GM19452 (cell line): ENCODE data around the gene LRRC47.

Experiments
- ATAC-seq: cut with Tn5 transposase; IDR thresholded peaks from one replicate; pipeline ENCODE4 v1.9.1; 2021; ENCODE audit not compliant: unreplicated experiment

LRRC47 gene

DNA sequence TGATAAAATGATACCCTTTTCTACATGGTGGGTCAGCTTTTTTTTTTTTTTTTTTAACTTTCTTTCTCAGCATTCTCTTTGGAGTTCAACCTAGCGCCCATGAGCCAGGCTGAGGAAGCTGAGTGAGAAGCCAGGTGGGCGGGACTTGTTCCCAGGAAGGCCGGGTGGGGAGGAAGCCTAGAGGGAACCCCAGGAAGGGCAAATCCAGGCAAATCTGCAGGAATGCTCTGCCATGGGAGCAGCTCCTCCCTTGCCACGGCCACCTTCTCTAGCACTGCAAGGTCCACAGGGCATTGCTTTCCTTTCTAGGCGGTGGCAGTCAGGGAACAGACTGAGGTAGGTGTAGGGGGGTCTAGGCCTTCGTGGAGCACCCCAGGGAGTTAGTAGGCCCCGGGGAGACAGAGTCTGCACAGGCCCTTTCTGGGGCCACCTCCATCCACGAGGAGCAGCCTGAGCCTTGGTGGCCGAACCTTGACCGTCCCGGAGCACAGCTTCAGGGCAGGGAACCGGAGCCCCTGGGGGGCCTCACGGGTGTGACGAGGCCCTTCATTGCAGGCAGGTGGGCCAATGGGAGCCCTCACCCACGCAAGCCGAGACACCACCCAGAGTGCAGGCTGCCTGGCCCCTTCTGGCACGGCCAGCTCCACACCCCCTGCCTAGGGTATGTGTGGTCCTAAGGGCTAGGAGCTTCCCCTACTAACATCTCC, 62.3 kb downstream of the LRRC47 start:
- no peak for ATAC-seq

DNA sequence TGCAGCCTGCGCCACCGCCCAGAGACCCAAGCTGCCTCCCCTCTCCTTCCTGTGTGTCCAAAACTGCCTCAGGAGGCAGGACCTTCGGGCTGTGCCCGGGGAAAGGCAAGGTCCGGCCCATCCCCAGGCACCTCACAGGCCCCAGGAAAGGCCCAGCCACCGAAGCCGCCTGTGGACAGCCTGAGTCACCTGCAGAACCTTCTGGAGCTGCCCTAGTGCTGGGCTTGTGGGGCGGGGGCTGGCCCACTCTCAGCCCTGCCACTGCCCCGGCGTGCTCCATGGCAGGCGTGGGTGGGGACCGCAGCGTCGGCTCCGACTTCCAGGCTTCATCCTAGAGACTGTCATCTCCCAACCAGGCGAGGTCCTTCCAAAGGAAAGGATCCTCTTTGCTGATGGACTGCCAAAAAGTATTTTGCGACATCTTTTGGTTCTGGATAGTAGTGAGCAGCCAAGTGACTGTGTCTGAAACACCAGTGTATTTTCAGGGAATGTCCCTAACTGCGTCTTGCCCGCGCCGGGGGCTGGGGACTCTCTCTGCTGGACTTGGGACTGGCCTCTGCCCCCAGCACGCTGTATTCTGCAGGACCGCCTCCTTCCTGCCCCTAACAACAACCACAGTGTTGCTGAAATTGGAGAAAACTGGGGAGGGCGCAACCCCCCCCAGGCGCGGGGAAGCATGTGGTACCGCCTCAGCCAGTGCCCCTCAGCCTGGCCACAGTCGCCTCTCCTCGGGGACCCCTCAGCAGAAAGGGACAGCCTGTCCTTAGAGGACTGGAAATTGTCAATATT, 63.0 kb downstream of the LRRC47 start:
- ATAC-seq = no peak

- ATAC-seq = no peak
Measured at GRCh38 chr1:3732434-3733093, 63.7 kb downstream of the LRRC47 start.

- no peak for ATAC-seq
Measured at GRCh38 chr1:3731583-3732433, 64.5 kb downstream of the LRRC47 start.

GRCh38 chr1:3730543-3731247, 65.6 kb downstream of the LRRC47 start:
- no peak for ATAC-seq

DNA sequence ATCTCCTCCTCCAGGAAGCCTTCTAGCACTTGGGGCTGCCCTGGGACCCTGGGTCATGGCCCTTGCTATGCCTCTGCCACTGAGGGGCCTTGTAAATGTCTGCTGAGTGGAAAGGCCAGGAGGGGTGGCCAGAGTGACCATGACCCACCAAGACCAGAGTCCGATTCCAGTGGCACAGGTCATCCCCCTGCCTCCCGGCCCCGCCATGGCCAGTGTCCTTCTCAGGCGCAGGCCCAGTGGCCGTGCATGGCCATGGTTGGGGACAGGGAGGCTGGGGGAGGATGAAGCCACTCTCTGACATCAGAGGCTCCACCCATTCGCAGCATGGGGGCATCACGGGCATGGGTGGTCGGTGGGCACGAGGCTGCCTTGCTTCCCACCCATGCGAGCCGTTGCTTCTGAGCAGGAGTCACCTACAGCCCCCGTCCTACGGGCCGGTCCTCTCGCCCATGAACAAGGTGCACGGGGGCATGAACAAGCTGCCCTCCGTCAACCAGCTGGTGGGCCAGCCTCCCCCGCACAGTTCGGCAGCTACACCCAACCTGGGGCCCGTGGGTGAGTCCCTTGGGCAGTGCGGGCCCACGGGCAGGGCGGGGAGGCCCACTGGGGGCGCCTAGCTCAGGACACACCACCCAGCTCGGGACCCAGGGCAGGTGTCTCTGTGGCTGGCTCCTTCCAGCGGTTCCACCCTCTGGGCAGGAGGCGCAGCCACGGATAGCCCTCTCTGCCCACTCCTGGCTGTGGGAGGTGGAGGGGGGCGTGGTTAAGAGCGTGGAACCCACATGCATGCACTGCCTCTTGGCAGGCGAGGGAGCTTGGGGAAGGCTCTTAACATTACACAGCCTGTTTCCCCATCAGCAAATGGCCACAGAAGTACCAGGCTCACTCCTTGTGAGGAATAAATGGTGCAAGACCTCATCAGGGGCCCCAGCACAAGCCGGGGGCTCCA, 66.4 kb downstream of the LRRC47 start:
- no peak for ATAC-seq
